BJ (cell line): Measurements from ENCODE around the gene AKR7A2. TPM values are rescaled to one million over a fixed set of nuclear protein-coding genes. Genes with fewer than 3 reads are reported as not detected.

Experiments used
- CTCF ChIA-PET: fragments of 350-600 bp; formaldehyde crosslinking; extraction: SDS; loops from one replicate; lab custom pipeline; 2021; ENCODE audit warnings: antibody characterized with exemption, inconsistent platforms; lab: Yijun Ruan, JAX
- POLR2A ChIA-PET: fragments of 300-600 bp; sonication (Branson Sonifier 250); formaldehyde crosslinking; extraction: SDS; loops from one replicate; lab custom pipeline; 2021; ENCODE audit warnings: antibody characterized with exemption; lab: Charles Lee
- DNase-seq: peaks from one replicate; pipeline ENCODE4 v3.0.0-alpha.2; 2011; ENCODE audit warnings: low read depth
- H3K27me3 ChIP-seq: 2 replicates; pipeline ENCODE4 v1.6.0; 2011; ENCODE audit warnings: low read length; ENCODE audit not compliant: control insufficient read depth, insufficient read depth
- H3K36me3 ChIP-seq: 2 replicates; pipeline ENCODE4 v1.5.1; 2011; ENCODE audit warnings: low read length; ENCODE audit not compliant: control insufficient read depth, insufficient read depth
- H3K4me3 ChIP-seq: 2 replicates; pipeline ENCODE4 v1.5.1; 2011; ENCODE audit warnings: low read depth, mild to moderate bottlenecking, control low read depth, low read length
- CTCF ChIP-seq: IDR thresholded peaks from 2 replicates; pipeline ENCODE4 v1.5.1; 2011; ENCODE audit warnings: low read depth, mild to moderate bottlenecking, control low read depth, inconsistent platforms, low read length, moderate library complexity; ENCODE audit not compliant: insufficient read depth
- polyA plus RNA-seq: library from polyadenylated mRNA; depleted of rRNA; stranded (reverse); fragments of >200 nt; gene quantifications from 2 replicates; pipeline ENCODE4 v1.2.3, GENCODE V29; 2011

The AKR7A2 gene
- polyA plus RNA-seq, 1 experiment = 73.6 TPM

GRCh38 chr1:19337289-19337688 lies 25.3 kb upstream of the AKR7A2 start:
- H3K36me3 ChIP-seq = peaks cover 18% of the 10 kb centered on the region
- no peak overlapping the region for H3K4me3 ChIP-seq
- H3K27me3 ChIP-seq = no peaks in the 10 kb centered on the region
- ChIA-PET CTCF (interaction anchor here (1.2 kb wide), 1 partner anchor 325 kb away, joined by 3 read pairs; no protein-coding TSS in a partner anchor), POLR2A (no interaction called here)
- no peak for DNase-seq
- no peak for TF ChIP-seq CTCF

DNA sequence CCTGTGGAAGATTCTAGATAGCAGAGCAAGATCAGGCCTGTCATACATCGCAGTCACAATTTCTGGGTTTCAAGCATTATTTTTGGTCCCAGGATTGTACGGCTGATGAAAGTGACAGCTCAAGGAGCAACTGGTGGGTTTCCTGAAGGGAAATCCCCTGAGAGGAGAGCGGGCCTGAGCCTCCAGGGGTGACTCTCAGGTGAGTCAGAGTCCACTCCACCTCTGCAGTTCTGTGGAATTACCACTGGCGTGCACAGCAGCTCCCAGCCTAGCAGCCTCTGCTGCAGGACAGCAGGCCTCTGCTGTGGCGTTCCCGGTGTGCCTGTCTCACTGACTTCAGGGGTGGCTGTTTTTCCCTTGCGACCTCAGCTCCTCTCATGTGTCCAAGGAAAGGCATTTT lies 24.6 kb upstream of the AKR7A2 start:
- peaks cover 14% of the 10 kb centered on the region for H3K36me3 ChIP-seq
- CTCF ChIA-PET = interaction anchor here (1.2 kb wide), 1 partner anchor 326 kb away, joined by 3 read pairs; no protein-coding TSS in a partner anchor
- no peak overlapping the region for H3K4me3 ChIP-seq
- TF ChIP-seq CTCF = no peak
- DNase-seq = no peak
- POLR2A ChIA-PET = no interaction called here
- no peaks in the 10 kb centered on the region for H3K27me3 ChIP-seq

DNA sequence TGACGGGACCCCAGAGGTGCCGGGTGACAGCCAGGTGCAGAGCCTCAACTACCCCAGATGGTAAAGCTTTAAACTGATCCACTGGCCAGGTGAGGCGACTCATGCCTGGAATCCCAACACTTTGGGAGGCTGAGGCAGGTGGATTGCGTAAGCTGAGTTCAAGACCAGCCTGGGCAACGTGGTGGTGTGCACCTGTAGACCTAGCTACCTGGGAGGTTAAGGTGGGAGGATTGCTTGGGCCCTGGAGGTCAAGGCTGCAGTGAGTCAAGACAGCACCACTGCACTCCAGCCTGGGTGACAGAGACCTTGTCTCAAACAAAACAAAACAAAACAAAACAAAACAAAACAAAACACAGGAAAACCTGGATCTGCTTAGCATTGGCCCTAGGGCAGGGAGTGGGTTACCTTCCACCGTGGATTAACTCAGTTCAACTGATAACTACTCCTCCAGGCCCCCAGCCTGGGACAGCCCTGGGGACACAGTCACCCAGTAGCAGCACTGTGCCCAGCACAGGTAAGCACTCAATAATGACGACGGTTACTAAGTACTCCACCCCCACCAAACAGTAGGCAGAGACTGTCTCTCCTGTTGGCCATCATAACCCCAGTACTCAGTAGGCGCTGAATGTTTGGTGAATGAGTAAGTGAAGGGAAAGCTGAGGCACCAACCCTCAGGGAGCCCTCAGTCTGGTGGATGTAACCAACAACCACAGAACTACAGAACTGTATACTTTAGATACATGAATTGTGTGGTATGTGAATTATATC lies 21.8 kb upstream of the AKR7A2 start:
- Histone ChIP-seq H3K27me3 (no peaks in the 10 kb centered on the region), H3K36me3 (peaks cover 1% of the 10 kb centered on the region; the same call in 1 of the 2 replicates), H3K4me3 (no peak overlapping the region)
- ChIA-PET POLR2A (no interaction called here), CTCF (interaction anchor here (0.7 to 0.8 kb wide), 2 partner anchors 8 to 12 kb away, joined by 3 read pairs; no protein-coding TSS in a partner anchor)
- DNase-seq = no peak
- TF ChIP-seq CTCF = no peak

GRCh38 chr1:19332832-19333231 lies 20.9 kb upstream of the AKR7A2 start:
- TF ChIP-seq CTCF = no peak
- Histone ChIP-seq H3K4me3 (no peak overlapping the region), H3K36me3 (peaks cover 1% of the 10 kb centered on the region; the same call in 1 of the 2 replicates), H3K27me3 (no peaks in the 10 kb centered on the region)
- no peak for DNase-seq
- ChIA-PET CTCF (interaction anchor here (0.8 kb wide), 1 partner anchor 11 kb away, joined by 3 read pairs; no protein-coding TSS in a partner anchor), POLR2A (no interaction called here)

GRCh38 chr1:19331262-19331878 lies 19.4 kb upstream of the AKR7A2 start:
- no peak for TF ChIP-seq CTCF
- no peaks in the 10 kb centered on the region for H3K27me3 ChIP-seq
- peaks cover 10% of the 10 kb centered on the region for H3K36me3 ChIP-seq
- no peak for DNase-seq
- ChIA-PET CTCF (interaction anchor here (3.0 kb wide), 1 partner anchor 12 kb away, joined by 22 read pairs; no protein-coding TSS in a partner anchor), POLR2A (no interaction called here)
- no peak overlapping the region for H3K4me3 ChIP-seq
